Right atrium auricular region (tissue), 2 donors: ENCODE results near the gene ADORA1. TPM values are rescaled to one million over a fixed set of nuclear protein-coding genes. Genes with fewer than 3 reads are reported as not detected.

ENCODE experiments used
- DNase-seq: peaks from one replicate; pipeline ENCODE4 v3.0.0-alpha.2; 2019; ENCODE audit warnings: low spot score
- H3K27ac ChIP-seq, 2 donors: fragments of 200-600 bp; sonication (generic); 1 replicate in 1 of 2; 2 replicates in 1 of 2; pipeline ENCODE4 v1.5.1; 2016 to 2019
- H3K27me3 ChIP-seq, 2 donors: fragments of 200-600 bp; sonication (generic); one replicate each; pipeline versions ENCODE4 v1.5.1 to v1.6.0; 2017 to 2019
- H3K36me3 ChIP-seq: fragments of 200-600 bp; sonication (generic); one replicate; pipeline ENCODE4 v1.5.1; 2016
- H3K4me1 ChIP-seq, 2 donors: fragments of 200-600 bp; sonication (generic); one replicate each; pipeline versions ENCODE4 v1.5.1 to v1.6.0; 2017 to 2019
- H3K4me3 ChIP-seq, 2 donors: fragments of 200-600 bp; sonication (generic); 1 replicate in 1 of 2; 2 replicates in 1 of 2; pipeline ENCODE4 v1.5.1; 2017 to 2019; ENCODE audit warnings: mild to moderate bottlenecking in 1 of 2, moderate library complexity in 1 of 2
- H3K9me3 ChIP-seq, 2 donors: fragments of 200-600 bp; sonication (generic); one replicate each; pipeline ENCODE4 v1.5.1; 2019
- CTCF ChIP-seq, 2 donors: fragments of 200-600 bp; sonication (generic); IDR thresholded peaks; one replicate each; pipeline ENCODE4 v1.5.1; 2019; ENCODE audit warnings: antibody characterized with exemption in 2 of 2
- total RNA-seq, 2 donors: library from RNA; depleted of rRNA; stranded (reverse); fragments of >200 nt; gene quantifications; one replicate each; pipeline ENCODE4 v1.1.0, GENCODE V29; 2016

Gene ADORA1
- total RNA-seq, 2 donors from 2014 or later: 9.4 to 15.1 TPM

GRCh38 chr1:203200916-203201315, 73.4 kb downstream of the ADORA1 start:
- no peaks in the 10 kb centered on the region for H3K9me3 ChIP-seq
- no peak overlapping the region for H3K4me3 ChIP-seq
- H3K27me3 ChIP-seq: no peaks in the 10 kb centered on the region
- peak overlapping the region; percentile 52 to 76 for H3K27ac ChIP-seq
- H3K36me3 ChIP-seq: no peaks in the 10 kb centered on the region
- H3K4me1 ChIP-seq: peaks cover 0 to 32% of the 10 kb centered on the region in 2 donors
- no peak for DNase-seq
- TF ChIP-seq CTCF (IDR thresholded peaks at IDR 0.05): no peak

GRCh38 chr1:203201516-203202205, 74.1 kb downstream of the ADORA1 start:
- TF ChIP-seq CTCF (IDR thresholded peaks at IDR 0.05): no peak
- no peak for DNase-seq
- peaks cover 0 to 32% of the 10 kb centered on the region in 2 donors for H3K4me1 ChIP-seq
- H3K27me3 ChIP-seq: no peaks in the 10 kb centered on the region
- no peaks in the 10 kb centered on the region for H3K36me3 ChIP-seq
- H3K4me3 ChIP-seq: no peak overlapping the region
- H3K27ac ChIP-seq: peak overlapping the region; percentile 51 to 76
- H3K9me3 ChIP-seq: no peaks in the 10 kb centered on the region

- H3K27ac ChIP-seq: peak overlapping the region; percentile 59 to 76
- H3K4me1 ChIP-seq: peaks cover 0 to 32% of the 10 kb centered on the region in 2 donors
- H3K36me3 ChIP-seq: no peaks in the 10 kb centered on the region
- H3K9me3 ChIP-seq: no peaks in the 10 kb centered on the region
- TF ChIP-seq CTCF (IDR thresholded peaks at IDR 0.05): no peak
- no peak overlapping the region for H3K4me3 ChIP-seq
- no peaks in the 10 kb centered on the region for H3K27me3 ChIP-seq
- DNase-seq: peak; percentile 83
Measured at GRCh38 chr1:203202431-203203245, 75.1 kb downstream of the ADORA1 start.

- peaks cover 0 to 24% of the 10 kb centered on the region in 2 donors for H3K4me1 ChIP-seq
- no peak overlapping the region for H3K27ac ChIP-seq
- no peak for TF ChIP-seq CTCF (IDR thresholded peaks at IDR 0.05)
- H3K36me3 ChIP-seq: no peaks in the 10 kb centered on the region
- no peaks in the 10 kb centered on the region for H3K27me3 ChIP-seq
- DNase-seq: no peak
- no peak overlapping the region for H3K4me3 ChIP-seq
- H3K9me3 ChIP-seq: no peaks in the 10 kb centered on the region
Measured at GRCh38 chr1:203204756-203205155, 77.2 kb downstream of the ADORA1 start.

GRCh38 chr1:203206129-203206687, 78.7 kb downstream of the ADORA1 start:
- no peak overlapping the region for H3K27ac ChIP-seq
- H3K9me3 ChIP-seq: no peaks in the 10 kb centered on the region
- H3K36me3 ChIP-seq: no peaks in the 10 kb centered on the region
- peaks cover 0 to 9% of the 10 kb centered on the region in 2 donors for H3K4me1 ChIP-seq
- H3K4me3 ChIP-seq: no peak overlapping the region
- no peak for DNase-seq
- H3K27me3 ChIP-seq: no peaks in the 10 kb centered on the region
- no peak for TF ChIP-seq CTCF (IDR thresholded peaks at IDR 0.05)
